ENCODE data around the gene MOAP1.
"Not testable (repeated sequence)": the region's sequence is repeated elsewhere in the genome, so short reads cannot be mapped to it uniquely, and the experiment has no call there.

Gene MOAP1

GRCh38 chr14:93163564-93163963 is 21.1 kb downstream of the MOAP1 start:
- Histone ChIP-seq H3K27me3 (no peaks in the 10 kb centered on the region), H3K9me3 (no peaks in the 10 kb centered on the region; the same call in 1 of the 2 replicates), H3K4me3 (ENCODE audit: low read depth, low read length) (no peak overlapping the region), H3K36me3 (no peaks in the 10 kb centered on the region), H3K4me1 (peaks cover 9% of the 10 kb centered on the region)
- TF ChIP-seq, protein P1, sequence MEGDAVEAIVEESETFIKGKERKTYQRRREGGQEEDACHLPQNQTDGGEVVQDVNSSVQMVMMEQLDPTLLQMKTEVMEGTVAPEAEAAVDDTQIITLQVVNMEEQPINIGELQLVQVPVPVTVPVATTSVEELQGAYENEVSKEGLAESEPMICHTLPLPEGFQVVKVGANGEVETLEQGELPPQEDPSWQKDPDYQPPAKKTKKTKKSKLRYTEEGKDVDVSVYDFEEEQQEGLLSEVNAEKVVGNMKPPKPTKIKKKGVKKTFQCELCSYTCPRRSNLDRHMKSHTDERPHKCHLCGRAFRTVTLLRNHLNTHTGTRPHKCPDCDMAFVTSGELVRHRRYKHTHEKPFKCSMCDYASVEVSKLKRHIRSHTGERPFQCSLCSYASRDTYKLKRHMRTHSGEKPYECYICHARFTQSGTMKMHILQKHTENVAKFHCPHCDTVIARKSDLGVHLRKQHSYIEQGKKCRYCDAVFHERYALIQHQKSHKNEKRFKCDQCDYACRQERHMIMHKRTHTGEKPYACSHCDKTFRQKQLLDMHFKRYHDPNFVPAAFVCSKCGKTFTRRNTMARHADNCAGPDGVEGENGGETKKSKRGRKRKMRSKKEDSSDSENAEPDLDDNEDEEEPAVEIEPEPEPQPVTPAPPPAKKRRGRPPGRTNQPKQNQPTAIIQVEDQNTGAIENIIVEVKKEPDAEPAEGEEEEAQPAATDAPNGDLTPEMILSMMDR (IDR thresholded peaks at IDR 0.05; ENCODE audit: low read depth, low read length), result no peak
- DNase-seq, result no peak

DNA sequence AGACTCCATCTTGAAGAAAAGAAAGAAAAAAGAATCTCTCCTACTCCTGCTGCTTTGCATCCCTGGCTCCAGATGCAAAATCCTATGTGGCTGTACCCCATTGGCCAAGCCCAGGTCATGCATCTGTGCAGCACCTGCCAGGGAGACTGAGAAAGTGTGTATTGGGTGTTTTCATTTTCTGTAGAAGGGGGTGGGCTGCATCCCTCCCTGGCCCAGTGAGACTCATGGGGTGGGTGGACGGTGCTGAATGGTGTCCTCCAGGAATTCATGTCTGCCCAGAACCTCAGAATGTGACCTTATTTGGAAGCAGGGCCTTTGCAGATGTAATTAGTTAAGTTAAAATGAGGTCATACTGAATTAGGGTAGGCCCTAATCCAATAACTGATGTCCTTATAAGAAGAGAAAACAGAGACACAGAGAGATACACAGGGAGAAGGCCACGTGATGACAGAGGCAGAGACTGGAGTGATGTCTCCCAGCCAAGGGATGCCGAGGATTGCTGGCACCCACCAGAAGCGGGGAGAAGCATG is 23.2 kb downstream of the MOAP1 start:
- Histone ChIP-seq H3K27me3 (no peaks in the 10 kb centered on the region), H3K4me3 (ENCODE audit: low read depth, low read length) (no peak overlapping the region), H3K4me1 (peaks cover 15% of the 10 kb centered on the region), H3K9me3 (no peaks in the 10 kb centered on the region; the same call in 1 of the 2 replicates), H3K36me3 (no peaks in the 10 kb centered on the region)
- peak; percentile 59 for DNase-seq
- TF ChIP-seq, protein P1 (IDR thresholded peaks at IDR 0.05; ENCODE audit: low read depth, low read length), result no peak

- peak; percentile 46 for DNase-seq
- H3K36me3 ChIP-seq, result no peaks in the 10 kb centered on the region
- TF ChIP-seq, protein P1 (IDR thresholded peaks at IDR 0.05; ENCODE audit: low read depth, low read length), result peak; percentile 68
- no peaks in the 10 kb centered on the region; the same call in 1 of the 2 replicates for H3K9me3 ChIP-seq
- H3K4me1 ChIP-seq, result peaks cover 15% of the 10 kb centered on the region
- H3K4me3 ChIP-seq (ENCODE audit: low read depth, low read length), result no peak overlapping the region
- no peaks in the 10 kb centered on the region for H3K27me3 ChIP-seq
These were observed 24.3 kb downstream of the MOAP1 start for GRCh38 chr14:93160353-93160801.

DNA sequence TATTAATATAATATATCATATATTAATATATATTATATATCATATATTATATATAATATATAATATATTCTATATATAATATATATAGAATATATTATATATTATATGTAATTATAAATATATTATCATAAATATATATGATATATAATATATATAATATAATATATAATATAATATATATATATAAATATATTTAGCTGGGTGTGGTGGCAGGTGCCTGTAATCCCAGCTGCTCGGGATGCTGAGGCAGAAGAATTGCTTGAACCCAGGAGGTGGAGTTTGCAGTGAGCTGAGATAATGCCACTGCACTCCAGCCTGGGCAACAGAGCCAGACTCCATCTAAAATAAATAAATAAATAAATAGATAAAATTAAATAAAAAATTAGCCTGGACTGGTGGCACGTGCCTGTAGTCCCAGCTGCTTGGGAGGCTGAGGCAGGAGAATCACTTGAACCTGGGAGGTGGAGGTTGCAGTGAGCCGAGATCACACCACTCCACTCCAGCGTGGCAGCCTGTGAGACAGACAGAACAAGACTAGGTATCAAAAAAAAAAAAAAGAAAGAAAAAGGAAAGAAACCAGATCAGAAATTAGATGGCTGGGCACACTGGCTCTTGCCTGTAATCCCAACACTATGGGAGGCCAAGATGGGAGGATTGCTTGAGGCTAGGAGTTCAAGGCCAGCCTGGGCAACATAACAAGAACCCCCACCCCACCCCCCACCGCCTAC is 24.9 kb downstream of the MOAP1 start:
- H3K4me3 ChIP-seq (ENCODE audit: low read depth, low read length); H3K9me3 ChIP-seq; H3K27me3 ChIP-seq; H3K36me3 ChIP-seq; DNase-seq: not testable (repeated sequence)
- H3K4me1 ChIP-seq, result peaks cover 15% of the 10 kb centered on the region

DNA sequence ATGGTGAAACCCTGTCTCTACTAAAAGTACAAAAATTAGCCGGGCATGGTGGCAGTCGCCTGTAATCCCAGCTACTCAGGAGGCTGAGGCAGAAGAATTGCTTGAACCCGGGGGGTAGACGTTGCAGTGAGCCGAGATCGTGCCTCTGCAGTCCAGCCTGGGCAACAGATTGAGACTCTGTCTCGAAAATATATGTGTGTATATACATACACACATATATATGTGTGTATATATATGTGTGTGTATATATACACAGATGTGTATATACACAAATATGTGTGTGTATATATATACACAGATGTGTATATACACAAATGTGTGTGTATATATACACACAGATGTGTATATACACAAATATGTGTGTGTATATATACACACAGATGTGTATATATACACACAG is 26.3 kb downstream of the MOAP1 start:
- not testable (repeated sequence) for H3K4me3 ChIP-seq (ENCODE audit: low read depth, low read length); DNase-seq; H3K36me3 ChIP-seq; H3K27me3 ChIP-seq; H3K9me3 ChIP-seq
- peaks cover 15% of the 10 kb centered on the region for H3K4me1 ChIP-seq

GRCh38 chr14:93156693-93157369 is 27.9 kb downstream of the MOAP1 start:
- H3K9me3 ChIP-seq, result no peaks in the 10 kb centered on the region
- TF ChIP-seq, protein P1 (IDR thresholded peaks at IDR 0.05; ENCODE audit: low read depth, low read length), result no peak
- H3K4me1 ChIP-seq, result peaks cover 15% of the 10 kb centered on the region
- no peaks in the 10 kb centered on the region for H3K36me3 ChIP-seq
- H3K4me3 ChIP-seq (ENCODE audit: low read depth, low read length), result no peak overlapping the region
- no peaks in the 10 kb centered on the region for H3K27me3 ChIP-seq
- DNase-seq, result peak; percentile 51

- H3K4me1 ChIP-seq, result peaks cover 10% of the 10 kb centered on the region
- DNase-seq, result no peak
- no peak overlapping the region for H3K4me3 ChIP-seq (ENCODE audit: low read depth, low read length)
- H3K27me3 ChIP-seq, result no peaks in the 10 kb centered on the region
- no peaks in the 10 kb centered on the region for H3K9me3 ChIP-seq
- TF ChIP-seq, protein P1 (IDR thresholded peaks at IDR 0.05; ENCODE audit: low read depth, low read length), result no peak
- no peaks in the 10 kb centered on the region for H3K36me3 ChIP-seq
These were observed 29.0 kb downstream of the MOAP1 start for GRCh38 chr14:93155667-93156066.

Data from BE2C (cell line).